ENCODE data around the gene SNX15. TPM values are rescaled to one million over a fixed set of nuclear protein-coding genes. Genes with fewer than 3 reads are reported as not detected.
A peak's percentile ranks its signal among the peaks of the same experiment; 100 is the strongest.

SNX15 gene
- total RNA-seq, 2 donors from 2014 or later = 37.7 to 53.8 TPM

DNA sequence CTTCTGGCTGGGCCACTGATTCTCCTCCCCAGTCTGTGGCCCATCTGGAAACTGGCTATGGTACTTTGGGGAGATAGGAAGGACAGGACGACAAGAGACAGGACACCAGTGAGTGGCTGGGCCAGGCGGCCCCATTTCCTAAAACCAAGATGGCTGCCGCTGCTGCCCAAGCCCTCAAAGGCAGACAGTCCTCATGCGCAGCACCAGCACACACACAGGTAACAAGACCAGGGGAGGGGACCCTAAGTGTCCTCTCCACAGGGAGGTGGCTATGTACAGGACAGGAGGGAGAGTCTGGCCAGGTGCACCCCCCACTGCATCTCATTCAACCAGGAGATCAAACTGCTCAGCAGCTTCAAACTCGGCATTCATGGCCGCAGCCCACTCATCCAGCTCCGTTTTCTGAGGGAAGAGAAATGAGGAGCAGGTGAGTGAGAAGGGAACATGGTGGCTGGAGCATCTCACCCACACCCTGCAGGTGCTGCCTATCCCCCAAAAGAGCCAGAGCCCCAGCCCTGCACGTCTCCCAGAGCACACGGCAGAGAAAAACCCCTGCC, 51.6 kb downstream of the SNX15 start:
- no peak overlapping the region for H3K4me3 ChIP-seq
- H3K4me1 ChIP-seq = peaks cover 7% of the 10 kb centered on the region
- no peaks in the 10 kb centered on the region for H3K9me3 ChIP-seq
- TF ChIP-seq, protein P1, sequence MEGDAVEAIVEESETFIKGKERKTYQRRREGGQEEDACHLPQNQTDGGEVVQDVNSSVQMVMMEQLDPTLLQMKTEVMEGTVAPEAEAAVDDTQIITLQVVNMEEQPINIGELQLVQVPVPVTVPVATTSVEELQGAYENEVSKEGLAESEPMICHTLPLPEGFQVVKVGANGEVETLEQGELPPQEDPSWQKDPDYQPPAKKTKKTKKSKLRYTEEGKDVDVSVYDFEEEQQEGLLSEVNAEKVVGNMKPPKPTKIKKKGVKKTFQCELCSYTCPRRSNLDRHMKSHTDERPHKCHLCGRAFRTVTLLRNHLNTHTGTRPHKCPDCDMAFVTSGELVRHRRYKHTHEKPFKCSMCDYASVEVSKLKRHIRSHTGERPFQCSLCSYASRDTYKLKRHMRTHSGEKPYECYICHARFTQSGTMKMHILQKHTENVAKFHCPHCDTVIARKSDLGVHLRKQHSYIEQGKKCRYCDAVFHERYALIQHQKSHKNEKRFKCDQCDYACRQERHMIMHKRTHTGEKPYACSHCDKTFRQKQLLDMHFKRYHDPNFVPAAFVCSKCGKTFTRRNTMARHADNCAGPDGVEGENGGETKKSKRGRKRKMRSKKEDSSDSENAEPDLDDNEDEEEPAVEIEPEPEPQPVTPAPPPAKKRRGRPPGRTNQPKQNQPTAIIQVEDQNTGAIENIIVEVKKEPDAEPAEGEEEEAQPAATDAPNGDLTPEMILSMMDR (IDR thresholded peaks at IDR 0.05) = no peak
- no peak for DNase-seq
- no peaks in the 10 kb centered on the region for H3K27me3 ChIP-seq
- no peaks in the 10 kb centered on the region for H3K36me3 ChIP-seq
- intact Hi-C loops (cut with DNase I) = no loop called here
- no peak overlapping the region for H3K9ac ChIP-seq (ENCODE audit: low read depth in 2 of 2, low read length in 2 of 2)
- H3K27ac ChIP-seq = no peak overlapping the region

GRCh38 chr11:65083134-65083833, 56.0 kb downstream of the SNX15 start:
- Histone ChIP-seq H3K4me3 (peak overlapping the region; percentile 89), H3K4me1 (peaks cover 13% of the 10 kb centered on the region), H3K27me3 (no peaks in the 10 kb centered on the region), H3K27ac (peak overlapping the region; percentile 77), H3K9ac (ENCODE audit: low read depth in 2 of 2, low read length in 2 of 2) (peak overlapping the region; percentile 57 to 90), H3K36me3 (no peaks in the 10 kb centered on the region), H3K9me3 (no peaks in the 10 kb centered on the region)
- TF ChIP-seq, protein P1 (IDR thresholded peaks at IDR 0.05) = no peak
- intact Hi-C loops (cut with DNase I) = loop anchor here (10.0 kb wide), 1 partner anchor 238 kb away; the partner anchor contains the start of gene CDC42BPG
- no peak for DNase-seq

DNA sequence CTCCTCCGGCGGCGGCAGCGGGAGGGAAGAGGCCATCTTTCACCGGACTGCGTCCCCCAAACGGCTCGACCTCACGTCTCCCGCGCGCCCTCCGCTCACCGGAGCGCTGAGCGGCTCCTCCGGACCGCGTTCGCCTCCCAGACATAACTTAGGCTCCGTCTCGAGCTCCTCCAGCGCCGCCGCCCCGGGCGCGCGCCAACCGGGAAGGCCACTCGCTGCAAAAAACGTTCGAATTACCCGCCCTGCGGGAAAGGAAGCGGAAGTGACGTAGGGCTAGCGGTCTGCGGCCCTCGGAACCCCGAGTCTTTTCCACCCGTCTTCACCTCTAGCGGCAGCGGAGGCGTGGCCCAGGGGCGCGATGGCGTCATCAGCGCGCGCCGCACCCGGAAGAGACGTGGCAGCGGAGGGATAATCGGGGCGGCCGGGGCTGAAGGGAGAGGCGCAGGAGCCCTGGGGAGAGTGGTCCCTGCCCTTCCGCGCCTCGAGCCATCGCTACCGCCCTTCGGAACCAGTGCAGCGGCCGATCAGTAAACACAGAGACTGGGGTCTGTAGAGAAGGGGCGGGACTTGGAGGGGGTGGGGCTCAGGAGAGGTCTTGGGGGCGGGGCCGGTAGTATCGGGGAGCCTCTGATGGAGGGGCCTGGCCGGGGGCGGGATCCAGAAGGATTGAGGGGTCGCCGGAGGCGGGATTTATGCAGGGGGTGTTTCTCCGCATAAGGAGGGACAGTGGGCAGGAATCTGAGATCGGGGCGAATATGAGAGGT, 56.8 kb downstream of the SNX15 start, which contains the start of the genes CDCA5 and ZFPL1:
TSS of gene CDCA5 (minus strand) at position 207 of the 764 bp plus-strand sequence. CDS start at position 145, 62 bp downstream.
TSS of gene ZFPL1 (plus strand) at position 389 of the 764 bp plus-strand sequence. CDS start 477 bp downstream, outside the sequence.
- Histone ChIP-seq H3K27ac (peak within 1 kb of the TSS; percentile 77), H3K4me1 (peaks cover 13% of the 10 kb centered on the region)

GRCh38 chr11:65084598-65085375, 57.5 kb downstream of the SNX15 start:
- TF ChIP-seq, protein P1 (IDR thresholded peaks at IDR 0.05) = no peak
- intact Hi-C loops (cut with DNase I) = loop anchor here (10.0 kb wide), 1 partner anchor 240 kb away; the partner anchor contains the start of gene CDC42BPG
- peak overlapping the region; percentile 89 for H3K4me3 ChIP-seq
- no peak for DNase-seq
- peak overlapping the region; percentile 78 to 90 for H3K9ac ChIP-seq (ENCODE audit: low read depth in 2 of 2, low read length in 2 of 2)
- H3K27me3 ChIP-seq = no peaks in the 10 kb centered on the region
- peaks cover 13% of the 10 kb centered on the region for H3K4me1 ChIP-seq
- no peaks in the 10 kb centered on the region for H3K36me3 ChIP-seq
- no peaks in the 10 kb centered on the region for H3K9me3 ChIP-seq
- peak overlapping the region; percentile 77 for H3K27ac ChIP-seq

More for the DNA sequence above, 56.8 kb downstream of the SNX15 start, which contains the start of the genes CDCA5 and ZFPL1:
- H3K27me3 ChIP-seq = no peaks in the 10 kb centered on the region
- H3K9me3 ChIP-seq = no peaks in the 10 kb centered on the region
- TF ChIP-seq, protein P1 (IDR thresholded peaks at IDR 0.05) = no peak
- peak; percentile 96 for DNase-seq
- peak within 1 kb of the TSS; percentile 89 for H3K4me3 ChIP-seq
- peak within 1 kb of the TSS; percentile 78 to 90 for H3K9ac ChIP-seq (ENCODE audit: low read depth in 2 of 2, low read length in 2 of 2)
- no peaks in the 10 kb centered on the region for H3K36me3 ChIP-seq
- intact Hi-C loops (cut with DNase I) = loop anchor here (10.0 kb wide), 1 partner anchor 239 kb away; the partner anchor contains the start of gene CDC42BPG
